ENCODE measurements around the gene TSPAN32. TPM values are rescaled to one million over a fixed set of nuclear protein-coding genes. Genes with fewer than 3 reads are reported as not detected.

The TSPAN32 gene
- total and polyA plus RNA-seq, 2 donors (not counting 3 experiments of a cell fraction or from before 2014, with no cell fraction given) = not detected

GRCh38 chr11:2328656-2329354, 27.0 kb downstream of the TSPAN32 start:
- no peak for DNase-seq (ENCODE audit: low read depth, low spot score)
- TF ChIP-seq POLR2A (IDR thresholded peaks at IDR 0.05; ENCODE audit: low read depth, low read length) (no peak), CTCF (IDR thresholded peaks at IDR 0.05; ENCODE audit: extremely low read depth in 1 of 2, insufficient read depth in 1 of 2, low read depth in 1 of 2, low read length in 2 of 2) (no peak), JUN (IDR thresholded peaks at IDR 0.05; ENCODE audit: borderline replicate concordance, insufficient read depth, insufficient read length, low read depth) (no peak), GATA2 (IDR thresholded peaks at IDR 0.05; ENCODE audit: insufficient read depth, insufficient read length, low read depth, low read length) (no peak)
- Histone ChIP-seq H3K9me3 (replicated peaks; ENCODE audit: control insufficient read depth, insufficient read depth, low read length) (no peaks in the 10 kb centered on the region), H3K36me3 (ENCODE audit: control insufficient read depth in 2 of 2, extremely low read depth in 1 of 2, insufficient read depth in 2 of 2, low read length in 2 of 2) (no peaks in the 10 kb centered on the region), H3K27ac (ENCODE audit: insufficient read depth, low read depth, low read length) (no peak overlapping the region), H4K20me1 (replicated peaks; ENCODE audit: control insufficient read depth, extremely low read depth, insufficient read depth, low read length) (no peaks in the 10 kb centered on the region), H3K9ac (replicated peaks; ENCODE audit: extremely low read depth, insufficient read depth, low read length) (no peak overlapping the region), H3K4me1 (ENCODE audit: control insufficient read depth, extremely low read depth, insufficient read depth, low read length) (no peaks in the 10 kb centered on the region), H3K4me2 (ENCODE audit: insufficient read depth, low read length) (no peak overlapping the region), H3K27me3 (ENCODE audit: control insufficient read depth in 2 of 2, insufficient read depth in 2 of 2, low read length in 2 of 2) (no peaks in the 10 kb centered on the region), H2AFZ (ENCODE audit: low read depth, low read length) (no peak overlapping the region), H3K4me3 (replicated peaks in 1 of 3; ENCODE audit: insufficient read depth in 1 of 3, low read depth in 1 of 3, low read length in 3 of 3) (no peak overlapping the region), H3K79me2 (ENCODE audit: control insufficient read depth, insufficient read depth, low read length) (no peaks in the 10 kb centered on the region), H3K9me1 (replicated peaks; ENCODE audit: control insufficient read depth, extremely low read depth, insufficient read depth, low read length) (no peaks in the 10 kb centered on the region)
- no peak for FAIRE-seq
- CTCF ChIA-PET = interaction anchor here (1.3 kb wide), 1 partner anchor 24 kb away, joined by 3 read pairs; no protein-coding TSS in a partner anchor
- POLR2A ChIA-PET = no interaction called here
- dilution Hi-C loops (cut with MboI; ENCODE audit: extremely low pct_ligation_motif_present, low sequenced_read_pairs) = no loop called here
- BruUV-seq (replicated peaks) = no TSS peak
- intact Hi-C loops (cut with micrococcal nuclease) = no loop called here

GRCh38 chr11:2329551-2329950, 27.7 kb downstream of the TSPAN32 start:
- H3K9ac ChIP-seq (replicated peaks; ENCODE audit: extremely low read depth, insufficient read depth, low read length) = no peak overlapping the region
- no peak overlapping the region for H3K27ac ChIP-seq (ENCODE audit: insufficient read depth, low read depth, low read length)
- ChIA-PET CTCF (no interaction called here), POLR2A (no interaction called here)
- H3K4me2 ChIP-seq (ENCODE audit: insufficient read depth, low read length) = no peak overlapping the region
- H3K36me3 ChIP-seq (ENCODE audit: control insufficient read depth in 2 of 2, extremely low read depth in 1 of 2, insufficient read depth in 2 of 2, low read length in 2 of 2) = no peaks in the 10 kb centered on the region
- TF ChIP-seq POLR2A (IDR thresholded peaks at IDR 0.05; ENCODE audit: low read depth, low read length) = no peak
- TF ChIP-seq EZH2 (IDR thresholded peaks at IDR 0.05; ENCODE audit: borderline replicate concordance, low read depth, low read length, severe bottlenecking) = no peak
- TF ChIP-seq JUN (IDR thresholded peaks at IDR 0.05; ENCODE audit: borderline replicate concordance, insufficient read depth, insufficient read length, low read depth) = no peak
- TF ChIP-seq FOS (IDR thresholded peaks at IDR 0.05; ENCODE audit: borderline replicate concordance, insufficient read depth, low read length) = no peak
- TF ChIP-seq GATA2 (IDR thresholded peaks at IDR 0.05; ENCODE audit: insufficient read depth, insufficient read length, low read depth, low read length) = no peak
- TF ChIP-seq CTCF (IDR thresholded peaks at IDR 0.05; ENCODE audit: extremely low read depth in 1 of 2, insufficient read depth in 1 of 2, low read depth in 1 of 2, low read length in 2 of 2) = no peak
- no peak for TF ChIP-seq POLR2AphosphoS5 (IDR thresholded peaks at IDR 0.05; ENCODE audit: insufficient read depth, low read depth, low read length)
- no peak for TF ChIP-seq MAX (IDR thresholded peaks at IDR 0.05; ENCODE audit: insufficient read depth, insufficient read length)
- no peak for TF ChIP-seq MYC (IDR thresholded peaks at IDR 0.05; ENCODE audit: low read depth, low read length)
- no peaks in the 10 kb centered on the region for H3K27me3 ChIP-seq (ENCODE audit: control insufficient read depth in 2 of 2, insufficient read depth in 2 of 2, low read length in 2 of 2)
- no peaks in the 10 kb centered on the region for H4K20me1 ChIP-seq (replicated peaks; ENCODE audit: control insufficient read depth, extremely low read depth, insufficient read depth, low read length)
- H3K9me1 ChIP-seq (replicated peaks; ENCODE audit: control insufficient read depth, extremely low read depth, insufficient read depth, low read length) = no peaks in the 10 kb centered on the region
- dilution Hi-C loops (cut with MboI; ENCODE audit: extremely low pct_ligation_motif_present, low sequenced_read_pairs) = no loop called here
- FAIRE-seq (no peak), DNase-seq (ENCODE audit: low read depth, low spot score) (no peak)
- no peaks in the 10 kb centered on the region for H3K9me3 ChIP-seq (replicated peaks; ENCODE audit: control insufficient read depth, insufficient read depth, low read length)
- H3K79me2 ChIP-seq (ENCODE audit: control insufficient read depth, insufficient read depth, low read length) = no peaks in the 10 kb centered on the region
- no peak overlapping the region for H3K4me3 ChIP-seq (replicated peaks in 1 of 3; ENCODE audit: insufficient read depth in 1 of 3, low read depth in 1 of 3, low read length in 3 of 3)
- no peaks in the 10 kb centered on the region for H3K4me1 ChIP-seq (ENCODE audit: control insufficient read depth, extremely low read depth, insufficient read depth, low read length)
- intact Hi-C loops (cut with micrococcal nuclease) = no loop called here
- H2AFZ ChIP-seq (ENCODE audit: low read depth, low read length) = no peak overlapping the region
- no TSS peak for BruUV-seq (replicated peaks)

Measured in endothelial cell of umbilical vein (primary cell).